ENCODE results near the gene NT5DC4. TPM values are rescaled to one million over a fixed set of nuclear protein-coding genes. Genes with fewer than 3 reads are reported as not detected.

The NT5DC4 gene
- total RNA-seq, 1 donor from 2014 or later, result not detected

- DNase-seq (ENCODE audit: extremely low spot score, unreplicated experiment), result no peak
- Mint-ChIP-seq H3K9me3 (ENCODE audit: unreplicated experiment) (no peaks in the 10 kb centered on the region), H3K4me1 (ENCODE audit: unreplicated experiment) (peaks cover 35% of the 10 kb centered on the region), H3K27ac (ENCODE audit: unreplicated experiment) (no peak overlapping the region), H3K36me3 (ENCODE audit: unreplicated experiment) (no peaks in the 10 kb centered on the region), H3K4me3 (ENCODE audit: unreplicated experiment) (no peak overlapping the region), H3K27me3 (ENCODE audit: unreplicated experiment) (no peaks in the 10 kb centered on the region)
- no peak for TF ChIP-seq CTCF (IDR thresholded peaks at IDR 0.05)
Observed at GRCh38 chr2:112756207-112756606, 35.4 kb downstream of the NT5DC4 start.

- H3K4me1 Mint-ChIP-seq (ENCODE audit: unreplicated experiment), result peaks cover 35% of the 10 kb centered on the region
- H3K27ac Mint-ChIP-seq (ENCODE audit: unreplicated experiment), result no peak overlapping the region
- no peak overlapping the region for H3K4me3 Mint-ChIP-seq (ENCODE audit: unreplicated experiment)
- TF ChIP-seq CTCF (IDR thresholded peaks at IDR 0.05), result no peak
- no peak for DNase-seq (ENCODE audit: extremely low spot score, unreplicated experiment)
- no peaks in the 10 kb centered on the region for H3K27me3 Mint-ChIP-seq (ENCODE audit: unreplicated experiment)
- H3K9me3 Mint-ChIP-seq (ENCODE audit: unreplicated experiment), result no peaks in the 10 kb centered on the region
- H3K36me3 Mint-ChIP-seq (ENCODE audit: unreplicated experiment), result no peaks in the 10 kb centered on the region
Observed at GRCh38 chr2:112757265-112757664, 36.4 kb downstream of the NT5DC4 start.

- H3K9me3 Mint-ChIP-seq (ENCODE audit: unreplicated experiment), result no peaks in the 10 kb centered on the region
- no peak overlapping the region for H3K4me3 Mint-ChIP-seq (ENCODE audit: unreplicated experiment)
- H3K4me1 Mint-ChIP-seq (ENCODE audit: unreplicated experiment), result peaks cover 38% of the 10 kb centered on the region
- DNase-seq (ENCODE audit: extremely low spot score, unreplicated experiment), result no peak
- no peaks in the 10 kb centered on the region for H3K36me3 Mint-ChIP-seq (ENCODE audit: unreplicated experiment)
- H3K27me3 Mint-ChIP-seq (ENCODE audit: unreplicated experiment), result no peaks in the 10 kb centered on the region
- TF ChIP-seq CTCF (IDR thresholded peaks at IDR 0.05), result no peak
- H3K27ac Mint-ChIP-seq (ENCODE audit: unreplicated experiment), result peak overlapping the region; percentile 14
Observed at GRCh38 chr2:112758711-112759110, 37.9 kb downstream of the NT5DC4 start.

- TF ChIP-seq CTCF (IDR thresholded peaks at IDR 0.05), result no peak
- H3K9me3 Mint-ChIP-seq (ENCODE audit: unreplicated experiment), result no peaks in the 10 kb centered on the region
- peaks cover 42% of the 10 kb centered on the region for H3K4me1 Mint-ChIP-seq (ENCODE audit: unreplicated experiment)
- no peaks in the 10 kb centered on the region for H3K36me3 Mint-ChIP-seq (ENCODE audit: unreplicated experiment)
- H3K27ac Mint-ChIP-seq (ENCODE audit: unreplicated experiment), result no peak overlapping the region
- no peak overlapping the region for H3K4me3 Mint-ChIP-seq (ENCODE audit: unreplicated experiment)
- H3K27me3 Mint-ChIP-seq (ENCODE audit: unreplicated experiment), result no peaks in the 10 kb centered on the region
- no peak for DNase-seq (ENCODE audit: extremely low spot score, unreplicated experiment)
Observed at GRCh38 chr2:112760149-112760548, 39.3 kb downstream of the NT5DC4 start.

GRCh38 chr2:112762276-112762675, 41.5 kb downstream of the NT5DC4 start:
- Mint-ChIP-seq H3K4me1 (ENCODE audit: unreplicated experiment) (peaks cover 50% of the 10 kb centered on the region), H3K27ac (ENCODE audit: unreplicated experiment) (peak overlapping the region; percentile 16), H3K27me3 (ENCODE audit: unreplicated experiment) (no peaks in the 10 kb centered on the region), H3K9me3 (ENCODE audit: unreplicated experiment) (no peaks in the 10 kb centered on the region), H3K4me3 (ENCODE audit: unreplicated experiment) (no peak overlapping the region), H3K36me3 (ENCODE audit: unreplicated experiment) (no peaks in the 10 kb centered on the region)
- DNase-seq (ENCODE audit: extremely low spot score, unreplicated experiment), result no peak
- no peak for TF ChIP-seq CTCF (IDR thresholded peaks at IDR 0.05)
